Erythroblast (primary cell): ENCODE measurements around the gene STAT3.

Experiments
- GATA1 ChIP-seq: IDR thresholded peaks from 2 replicates; pipeline ENCODE4 v1.6.1; 2011; ENCODE audit warnings: low read depth, mild to moderate bottlenecking, control low read depth, low read length, moderate library complexity
- POLR2A ChIP-seq: IDR thresholded peaks from 2 replicates; pipeline ENCODE4 v1.6.1; 2011; ENCODE audit warnings: mild to moderate bottlenecking, low read length

DNA sequence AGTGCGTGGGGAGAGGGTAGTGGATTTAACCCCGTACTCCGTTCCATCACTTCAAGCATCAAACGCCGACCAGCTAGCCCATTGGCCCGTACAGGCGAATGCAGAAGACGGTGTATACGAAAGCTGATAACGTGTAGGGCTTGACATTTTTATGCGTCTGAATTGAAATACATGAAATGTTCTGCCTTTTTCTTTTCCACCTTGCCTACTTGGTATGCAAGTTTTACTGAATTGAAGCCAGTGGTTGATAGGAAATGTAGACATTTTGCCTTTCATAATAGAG is 834 bp upstream of the STAT3 start:
- TF ChIP-seq POLR2A = no peak
- TF ChIP-seq GATA1 = no peak
